Osteocyte (in vitro differentiated cells): ENCODE measurements around the gene RIC1. TPM values are rescaled to one million over a fixed set of nuclear protein-coding genes. Genes with fewer than 3 reads are reported as not detected.

ENCODE experiments used
- DNase-seq: peaks from one replicate; pipeline ENCODE4 v3.0.0; 2021; ENCODE audit warnings: mixed read lengths; ENCODE audit not compliant: unreplicated experiment; ENCODE audit errors: extremely low spot score
- H3K27ac Mint-ChIP-seq: one replicate; pipeline ENCODE4 v1.8.0; 2021; ENCODE audit warnings: mild to moderate bottlenecking, mixed read lengths; ENCODE audit not compliant: unreplicated experiment
- H3K27me3 Mint-ChIP-seq: one replicate; pipeline ENCODE4 v1.8.0; 2021; ENCODE audit warnings: mixed read lengths; ENCODE audit not compliant: unreplicated experiment
- H3K36me3 Mint-ChIP-seq: one replicate; pipeline ENCODE4 v1.8.0; 2021; ENCODE audit warnings: mixed read lengths; ENCODE audit not compliant: unreplicated experiment
- H3K4me1 Mint-ChIP-seq: one replicate; pipeline ENCODE4 v1.8.0; 2021; ENCODE audit warnings: mixed read lengths; ENCODE audit not compliant: unreplicated experiment
- H3K4me3 Mint-ChIP-seq: one replicate; pipeline ENCODE4 v1.8.0; 2021; ENCODE audit warnings: mild to moderate bottlenecking, moderate library complexity, mixed read lengths; ENCODE audit not compliant: unreplicated experiment
- H3K9me3 Mint-ChIP-seq: one replicate; pipeline ENCODE4 v1.8.0; 2021; ENCODE audit warnings: mixed read lengths; ENCODE audit not compliant: unreplicated experiment
- total RNA-seq: library from RNA; stranded (reverse); gene quantifications from 2 replicates; pipeline ENCODE4 v1.2.1, GENCODE V29; 2021
- TF ChIP-seq, protein P1 (sequence below): fragments of 200-600 bp; sonication (generic); IDR thresholded peaks from 2 replicates; pipeline ENCODE4 v1.5.0; 2021; ENCODE audit warnings: antibody characterized with exemption, mild to moderate bottlenecking, moderate library complexity

RIC1 gene
- total RNA-seq, 1 donor from 2014 or later: 52.4 TPM

DNA sequence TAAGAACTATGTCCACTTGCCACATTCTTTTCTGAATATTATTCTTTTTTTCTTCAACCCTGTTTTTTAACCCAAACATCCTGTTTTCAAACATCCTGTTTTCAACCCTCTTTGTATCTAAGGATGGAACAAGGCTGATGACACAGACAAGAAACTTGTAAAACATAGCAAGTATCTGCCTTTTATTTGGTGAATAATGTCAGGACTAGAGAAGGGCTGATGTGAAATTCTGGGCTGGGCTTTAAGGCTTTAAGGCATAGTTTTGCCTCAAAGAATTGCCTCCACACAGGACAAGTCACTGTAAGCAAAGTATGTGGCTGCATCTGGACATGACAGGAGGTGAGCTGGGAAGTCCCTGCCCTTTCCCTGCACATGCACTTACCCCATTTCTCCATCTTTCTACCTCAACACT lies 42.5 kb upstream of the RIC1 start:
- Mint-ChIP-seq H3K4me1 (peaks cover 23% of the 10 kb centered on the region), H3K36me3 (no peaks in the 10 kb centered on the region), H3K27ac (no peak overlapping the region)

DNA sequence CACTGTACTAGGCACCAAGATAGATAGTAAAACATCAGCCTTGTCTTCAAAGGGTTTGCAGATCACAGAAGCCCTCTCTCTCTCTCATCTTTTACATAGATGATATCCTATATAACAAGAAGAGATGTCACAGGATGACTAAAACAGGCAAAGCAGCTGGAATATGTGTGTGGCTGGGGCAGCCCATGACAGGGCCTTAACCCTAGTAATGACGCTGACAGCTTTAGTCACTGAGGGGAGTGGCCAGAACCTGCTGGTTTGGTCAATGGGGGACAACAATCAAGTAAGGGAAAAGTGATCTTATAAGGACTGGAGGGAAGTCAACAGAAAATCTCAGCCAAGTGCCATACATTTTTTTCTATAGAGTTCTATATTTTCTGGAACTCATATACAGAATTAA lies 41.9 kb upstream of the RIC1 start:
- Mint-ChIP-seq H3K9me3 (no peaks in the 10 kb centered on the region), H3K27ac (no peak overlapping the region), H3K36me3 (no peaks in the 10 kb centered on the region), H3K4me3 (no peak overlapping the region), H3K4me1 (peaks cover 23% of the 10 kb centered on the region), H3K27me3 (no peaks in the 10 kb centered on the region)
- no peak for DNase-seq
- TF ChIP-seq, protein P1, sequence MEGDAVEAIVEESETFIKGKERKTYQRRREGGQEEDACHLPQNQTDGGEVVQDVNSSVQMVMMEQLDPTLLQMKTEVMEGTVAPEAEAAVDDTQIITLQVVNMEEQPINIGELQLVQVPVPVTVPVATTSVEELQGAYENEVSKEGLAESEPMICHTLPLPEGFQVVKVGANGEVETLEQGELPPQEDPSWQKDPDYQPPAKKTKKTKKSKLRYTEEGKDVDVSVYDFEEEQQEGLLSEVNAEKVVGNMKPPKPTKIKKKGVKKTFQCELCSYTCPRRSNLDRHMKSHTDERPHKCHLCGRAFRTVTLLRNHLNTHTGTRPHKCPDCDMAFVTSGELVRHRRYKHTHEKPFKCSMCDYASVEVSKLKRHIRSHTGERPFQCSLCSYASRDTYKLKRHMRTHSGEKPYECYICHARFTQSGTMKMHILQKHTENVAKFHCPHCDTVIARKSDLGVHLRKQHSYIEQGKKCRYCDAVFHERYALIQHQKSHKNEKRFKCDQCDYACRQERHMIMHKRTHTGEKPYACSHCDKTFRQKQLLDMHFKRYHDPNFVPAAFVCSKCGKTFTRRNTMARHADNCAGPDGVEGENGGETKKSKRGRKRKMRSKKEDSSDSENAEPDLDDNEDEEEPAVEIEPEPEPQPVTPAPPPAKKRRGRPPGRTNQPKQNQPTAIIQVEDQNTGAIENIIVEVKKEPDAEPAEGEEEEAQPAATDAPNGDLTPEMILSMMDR: no peak

More for the DNA sequence above, 42.5 kb upstream of the RIC1 start:
- no peaks in the 10 kb centered on the region for H3K27me3 Mint-ChIP-seq
- H3K9me3 Mint-ChIP-seq: no peaks in the 10 kb centered on the region
- TF ChIP-seq, protein P1: no peak
- H3K4me3 Mint-ChIP-seq: no peak overlapping the region
- DNase-seq: no peak

DNA sequence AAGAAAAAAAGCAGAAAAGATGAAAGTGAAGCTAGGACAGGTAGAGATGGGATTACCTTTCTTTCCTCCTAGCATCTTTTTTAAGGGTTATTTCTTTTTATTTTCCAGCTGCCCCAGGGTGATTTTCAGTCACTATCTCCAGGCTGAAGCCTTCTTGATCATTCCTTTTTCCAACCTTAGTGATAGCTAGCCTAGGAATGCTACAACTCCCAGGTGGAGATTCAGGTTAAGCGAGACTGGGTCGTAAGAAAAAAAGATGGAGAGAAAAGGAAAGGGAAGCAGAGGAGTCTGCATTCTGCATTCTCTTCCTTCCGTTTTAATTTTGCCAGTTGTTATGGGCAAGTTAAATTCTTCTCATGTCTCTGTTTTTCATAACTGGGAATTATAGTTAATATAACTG lies 36.7 kb upstream of the RIC1 start:
- H3K27ac Mint-ChIP-seq: no peak overlapping the region
- H3K4me3 Mint-ChIP-seq: no peak overlapping the region
- TF ChIP-seq, protein P1: no peak
- no peak for DNase-seq
- peaks cover 2% of the 10 kb centered on the region for H3K4me1 Mint-ChIP-seq
- no peaks in the 10 kb centered on the region for H3K27me3 Mint-ChIP-seq
- no peaks in the 10 kb centered on the region for H3K9me3 Mint-ChIP-seq
- H3K36me3 Mint-ChIP-seq: no peaks in the 10 kb centered on the region

DNA sequence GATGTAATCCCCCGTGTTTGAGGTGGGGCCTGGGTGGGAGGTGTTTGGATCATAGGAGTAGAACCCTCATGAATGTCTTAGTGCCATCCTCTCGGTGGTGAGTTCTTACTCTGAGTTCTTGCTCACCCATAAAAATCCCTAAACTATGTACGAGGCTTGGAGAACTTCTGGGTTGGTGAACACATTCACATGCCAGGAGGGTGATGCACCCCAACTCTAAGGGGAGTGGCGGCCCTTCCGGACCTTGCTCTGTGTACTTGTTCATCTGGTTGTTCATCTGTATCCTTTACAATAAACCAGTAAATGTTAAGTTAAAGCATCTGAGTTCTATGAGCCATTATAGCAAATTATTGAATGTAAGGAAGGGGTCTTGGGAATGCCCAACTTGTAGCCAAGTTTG lies 36.0 kb upstream of the RIC1 start:
- H3K36me3 Mint-ChIP-seq: no peaks in the 10 kb centered on the region
- TF ChIP-seq, protein P1: no peak
- peaks cover 2% of the 10 kb centered on the region for H3K4me1 Mint-ChIP-seq
- no peak for DNase-seq
- H3K27ac Mint-ChIP-seq: no peak overlapping the region
- no peaks in the 10 kb centered on the region for H3K9me3 Mint-ChIP-seq
- H3K27me3 Mint-ChIP-seq: no peaks in the 10 kb centered on the region
- no peak overlapping the region for H3K4me3 Mint-ChIP-seq

DNA sequence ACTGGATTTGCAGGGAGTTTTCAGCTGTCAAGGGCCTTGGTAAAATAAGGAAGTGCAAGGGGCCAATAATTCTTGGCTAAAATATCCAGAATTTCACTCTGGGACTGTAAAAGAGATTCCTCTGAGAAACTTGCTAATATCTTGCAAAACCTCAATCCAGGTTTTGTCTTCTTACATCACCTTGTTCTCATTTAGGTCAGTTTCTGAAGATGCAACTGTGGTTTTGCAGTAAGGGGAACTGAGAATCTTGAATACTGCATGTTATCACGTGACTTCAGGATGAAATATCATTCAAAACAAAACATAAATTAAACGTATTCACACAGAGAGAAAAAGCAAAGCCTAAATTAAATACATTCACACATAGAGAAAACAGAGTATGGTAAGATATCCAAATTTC lies 35.0 kb upstream of the RIC1 start:
- no peak for DNase-seq
- Mint-ChIP-seq H3K36me3 (no peaks in the 10 kb centered on the region), H3K9me3 (no peaks in the 10 kb centered on the region), H3K27me3 (no peaks in the 10 kb centered on the region), H3K4me3 (no peak overlapping the region), H3K4me1 (peaks cover 2% of the 10 kb centered on the region), H3K27ac (no peak overlapping the region)
- TF ChIP-seq, protein P1: no peak
